NCI-H1105 treated with DMSO at 0.1 percent for 48 hours (cell line): ENCODE data around the gene AGTRAP.

ENCODE experiments used
- DNase-seq: peaks from one replicate; lab custom pipeline; 2025; lab: John Stamatoyannopoulos, UW

AGTRAP gene

GRCh38 chr1:11761988-11762406 is 26.1 kb downstream of the AGTRAP start, which contains the start of gene C1orf167:
Gene C1orf167, plus strand, starts transcription at chr1:11762193. Its CDS starts 2,208 bp downstream, at chr1:11764401.
- no peak for DNase-seq

- DNase-seq: no peak
These were observed 28.2 kb downstream of the AGTRAP start for GRCh38 chr1:11764115-11764514.

GRCh38 chr1:11764519-11764918 is 28.6 kb downstream of the AGTRAP start:
- DNase-seq: no peak

- no peak for DNase-seq
These were observed 29.9 kb downstream of the AGTRAP start for GRCh38 chr1:11765661-11766428.

- no peak for DNase-seq
These were observed 30.5 kb downstream of the AGTRAP start for GRCh38 chr1:11766429-11766776.

- DNase-seq: no peak
These were observed 32.2 kb downstream of the AGTRAP start for GRCh38 chr1:11767922-11768704.

GRCh38 chr1:11768821-11769220 is 32.9 kb downstream of the AGTRAP start:
- DNase-seq: no peak

- no peak for DNase-seq
These were observed 33.3 kb downstream of the AGTRAP start for GRCh38 chr1:11769274-11769673.

- DNase-seq: no peak
These were observed 34.1 kb downstream of the AGTRAP start for GRCh38 chr1:11770011-11770410.

GRCh38 chr1:11771481-11772043 is 35.6 kb downstream of the AGTRAP start:
- no peak for DNase-seq

GRCh38 chr1:11772458-11772857 is 36.5 kb downstream of the AGTRAP start:
- no peak for DNase-seq

- DNase-seq: no peak
These were observed 38.8 kb downstream of the AGTRAP start for GRCh38 chr1:11774753-11775152.

GRCh38 chr1:11777658-11778322 is 41.9 kb downstream of the AGTRAP start:
- no peak for DNase-seq

- DNase-seq: no peak
These were observed 42.4 kb downstream of the AGTRAP start for GRCh38 chr1:11778336-11778735.

- DNase-seq: no peak
These were observed 43.1 kb downstream of the AGTRAP start for GRCh38 chr1:11778844-11779623.

- DNase-seq: no peak
These were observed 43.9 kb downstream of the AGTRAP start for GRCh38 chr1:11779715-11780379.

GRCh38 chr1:11780380-11781147 is 44.6 kb downstream of the AGTRAP start:
- no peak for DNase-seq

- DNase-seq: no peak
These were observed 45.4 kb downstream of the AGTRAP start for GRCh38 chr1:11781297-11781696.

GRCh38 chr1:11782127-11782708 is 46.3 kb downstream of the AGTRAP start:
- no peak for DNase-seq

- no peak for DNase-seq
These were observed 47.6 kb downstream of the AGTRAP start for GRCh38 chr1:11783556-11783955.
